Effector memory CD8-positive, alpha-beta T cell (primary cell): ENCODE results near the gene STRADA.
"Not testable (repeated sequence)": the region's sequence is repeated elsewhere in the genome, so short reads cannot be mapped to it uniquely, and the experiment has no call there.

Source experiments
- ATAC-seq: fragments of 150-1000 bp; cut with Tn5 transposase; replicated peaks from 2 replicates; pipeline ENCODE4 v1.10.0; 2021; ENCODE audit warnings: mild to moderate bottlenecking, moderate library complexity
- DNase-seq, 3 experiments: peaks; one replicate each; pipeline ENCODE4 v3.0.0; 2021
- H3K27ac Mint-ChIP-seq, 2 donors: one replicate each; pipeline ENCODE4 v1.8.0; 2022; ENCODE audit warnings: mild to moderate bottlenecking in 2 of 2, mixed read lengths in 2 of 2, moderate library complexity in 2 of 2
- H3K27me3 Mint-ChIP-seq, 2 donors: one replicate each; pipeline ENCODE4 v1.8.0; 2022; ENCODE audit warnings: mixed read lengths in 2 of 2
- H3K36me3 Mint-ChIP-seq: one replicate; pipeline ENCODE4 v1.8.0; 2022; ENCODE audit warnings: mild to moderate bottlenecking, moderate library complexity, mixed read lengths; ENCODE audit not compliant: insufficient read depth
- H3K4me1 Mint-ChIP-seq, 2 donors: one replicate each; pipeline ENCODE4 v1.8.0; 2022; ENCODE audit warnings: low read depth in 2 of 2, mixed read lengths in 2 of 2
- H3K4me3 Mint-ChIP-seq, 2 donors: one replicate each; pipeline ENCODE4 v1.8.0; 2022; ENCODE audit warnings: mild to moderate bottlenecking in 2 of 2, mixed read lengths in 2 of 2, moderate library complexity in 2 of 2
- H3K9me3 Mint-ChIP-seq, 2 donors: one replicate each; pipeline ENCODE4 v1.8.0; 2022; ENCODE audit warnings: mixed read lengths in 2 of 2

The STRADA gene

DNA sequence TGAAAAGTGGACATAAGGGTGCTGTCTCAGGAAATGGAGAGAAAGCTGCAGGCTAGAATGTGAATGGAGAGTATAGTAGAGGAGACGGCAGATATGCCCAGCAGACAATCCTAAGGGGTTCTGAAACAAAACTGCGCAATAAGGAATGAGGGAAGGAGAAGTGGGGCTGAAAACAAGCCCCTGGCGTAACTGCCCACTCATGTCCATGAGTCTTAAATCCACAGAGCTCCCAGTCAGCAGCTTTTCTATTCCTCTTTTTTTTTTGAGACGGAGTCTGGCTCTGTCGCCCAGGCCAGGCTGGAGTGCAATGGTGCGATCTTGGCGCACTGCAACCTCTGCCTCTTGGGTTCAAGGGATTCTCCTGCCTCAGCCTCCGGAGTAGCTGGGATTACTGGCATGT is 5.9 kb downstream of the STRADA start:
- peak overlapping the region; percentile 62 to 75 for H3K27ac Mint-ChIP-seq
- ATAC-seq (no peak), DNase-seq (no peak)
- H3K27me3 Mint-ChIP-seq: no peaks in the 10 kb centered on the region
- H3K36me3 Mint-ChIP-seq: peaks cover 4% of the 10 kb centered on the region
- peaks cover 5 to 11% of the 10 kb centered on the region in 2 donors for H3K4me1 Mint-ChIP-seq
- H3K9me3 Mint-ChIP-seq: no peaks in the 10 kb centered on the region
- no peak overlapping the region for H3K4me3 Mint-ChIP-seq

DNA sequence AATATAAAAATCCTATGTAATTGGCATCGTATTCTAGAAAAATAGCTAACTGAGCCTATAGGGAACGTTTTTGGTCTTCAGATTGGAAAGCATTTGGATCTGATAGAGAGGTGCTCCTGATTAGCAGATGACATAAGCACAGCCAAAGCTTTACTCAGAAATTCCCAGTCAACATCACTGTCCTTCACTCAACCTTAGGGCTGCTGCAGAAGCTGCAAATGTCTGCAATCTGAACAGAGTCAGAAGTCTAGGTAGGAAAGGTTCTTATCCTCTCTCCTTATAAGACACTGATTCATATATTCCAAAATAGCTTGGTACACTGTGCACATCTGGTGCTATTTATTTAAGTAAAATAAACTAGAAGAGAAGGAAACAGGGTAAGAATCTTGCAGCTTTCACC is 19.2 kb downstream of the STRADA start:
- H3K27ac Mint-ChIP-seq: no peak overlapping the region

DNA sequence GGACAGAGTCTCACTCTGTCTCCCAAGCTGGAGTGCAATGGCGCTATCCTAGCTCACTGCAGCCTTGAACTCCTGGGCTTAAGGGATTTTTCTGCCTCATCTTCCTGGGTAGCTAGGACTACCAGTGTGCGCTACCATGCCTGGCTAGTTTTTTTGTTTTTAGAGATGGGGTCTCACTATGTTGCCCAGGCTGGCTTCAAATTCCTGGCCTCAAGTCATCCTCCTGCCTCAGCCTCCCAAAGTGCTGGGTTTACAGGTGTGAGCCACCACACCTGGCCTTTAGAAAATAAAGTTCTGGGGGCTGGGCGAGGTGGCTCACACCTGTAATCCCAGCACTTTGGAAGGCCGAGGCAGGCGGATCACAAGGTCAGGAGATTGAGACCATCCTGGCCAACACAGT is 21.4 kb downstream of the STRADA start:
- not testable (repeated sequence) for DNase-seq

More for the DNA sequence above, 19.2 kb downstream of the STRADA start:
- DNase-seq: no peak
- H3K36me3 Mint-ChIP-seq: peaks cover 14% of the 10 kb centered on the region
- H3K9me3 Mint-ChIP-seq: no peaks in the 10 kb centered on the region
- H3K4me1 Mint-ChIP-seq: no peaks in the 10 kb centered on the region
- H3K27me3 Mint-ChIP-seq: no peaks in the 10 kb centered on the region
- no peak overlapping the region for H3K4me3 Mint-ChIP-seq
- no peak for ATAC-seq

DNA sequence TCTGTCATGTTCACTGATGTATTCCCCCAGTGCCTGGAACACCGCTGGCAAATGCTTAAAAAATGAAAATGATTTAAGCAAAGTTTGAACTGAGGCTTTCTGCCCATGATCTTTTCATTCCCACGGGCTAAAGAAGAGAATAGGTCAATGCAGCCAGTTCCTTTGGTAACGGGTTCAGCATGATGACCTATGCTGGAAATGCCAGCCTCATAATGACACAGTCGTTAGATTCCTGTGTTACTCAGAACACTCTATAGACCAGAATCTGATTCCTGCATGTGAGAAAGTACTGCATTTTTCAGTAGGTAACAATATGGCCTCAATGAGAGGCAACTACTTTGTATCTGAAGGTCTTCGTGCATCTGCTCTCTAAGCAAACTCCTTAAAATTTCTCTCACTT is 22.6 kb downstream of the STRADA start:
- Mint-ChIP-seq H3K27ac (peak overlapping the region in 1 of 2 donors; percentile 4), H3K4me3 (no peak overlapping the region), H3K27me3 (no peaks in the 10 kb centered on the region), H3K36me3 (peaks cover 7% of the 10 kb centered on the region), H3K9me3 (no peaks in the 10 kb centered on the region), H3K4me1 (peaks cover 0 to 4% of the 10 kb centered on the region in 2 donors)
- DNase-seq: no peak
- ATAC-seq: no peak

More for the DNA sequence above, 21.4 kb downstream of the STRADA start:
- H3K27ac Mint-ChIP-seq, H3K4me1 Mint-ChIP-seq, H3K4me3 Mint-ChIP-seq, H3K27me3 Mint-ChIP-seq, H3K36me3 Mint-ChIP-seq, ATAC-seq, H3K9me3 Mint-ChIP-seq: not testable (repeated sequence)

DNA sequence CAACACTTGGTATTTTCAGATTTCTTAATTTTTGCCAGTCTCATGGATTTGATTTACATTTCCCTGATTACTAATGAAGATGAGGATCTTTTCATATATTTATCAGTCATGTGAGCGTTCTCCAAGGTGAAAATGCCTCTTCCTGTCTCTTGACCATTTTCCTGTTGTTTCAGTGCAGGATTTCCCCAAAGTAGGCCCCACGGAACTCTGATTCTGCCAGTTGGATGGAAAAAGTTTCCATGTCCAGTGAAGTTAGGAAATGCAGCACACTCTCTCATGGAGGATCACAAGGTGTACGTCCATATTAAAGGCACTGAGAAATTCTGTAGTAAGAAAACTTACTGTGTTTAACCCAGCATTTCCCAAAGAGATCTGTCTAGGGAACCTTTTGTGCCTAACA is 25.2 kb downstream of the STRADA start:
- Mint-ChIP-seq H3K36me3 (peaks cover 10% of the 10 kb centered on the region), H3K27ac (peak overlapping the region in 1 of 2 donors; percentile 59), H3K4me3 (no peak overlapping the region), H3K4me1 (peaks cover 0 to 4% of the 10 kb centered on the region in 2 donors), H3K27me3 (no peaks in the 10 kb centered on the region), H3K9me3 (no peaks in the 10 kb centered on the region)
- ATAC-seq (no peak), DNase-seq (no peak)

DNA sequence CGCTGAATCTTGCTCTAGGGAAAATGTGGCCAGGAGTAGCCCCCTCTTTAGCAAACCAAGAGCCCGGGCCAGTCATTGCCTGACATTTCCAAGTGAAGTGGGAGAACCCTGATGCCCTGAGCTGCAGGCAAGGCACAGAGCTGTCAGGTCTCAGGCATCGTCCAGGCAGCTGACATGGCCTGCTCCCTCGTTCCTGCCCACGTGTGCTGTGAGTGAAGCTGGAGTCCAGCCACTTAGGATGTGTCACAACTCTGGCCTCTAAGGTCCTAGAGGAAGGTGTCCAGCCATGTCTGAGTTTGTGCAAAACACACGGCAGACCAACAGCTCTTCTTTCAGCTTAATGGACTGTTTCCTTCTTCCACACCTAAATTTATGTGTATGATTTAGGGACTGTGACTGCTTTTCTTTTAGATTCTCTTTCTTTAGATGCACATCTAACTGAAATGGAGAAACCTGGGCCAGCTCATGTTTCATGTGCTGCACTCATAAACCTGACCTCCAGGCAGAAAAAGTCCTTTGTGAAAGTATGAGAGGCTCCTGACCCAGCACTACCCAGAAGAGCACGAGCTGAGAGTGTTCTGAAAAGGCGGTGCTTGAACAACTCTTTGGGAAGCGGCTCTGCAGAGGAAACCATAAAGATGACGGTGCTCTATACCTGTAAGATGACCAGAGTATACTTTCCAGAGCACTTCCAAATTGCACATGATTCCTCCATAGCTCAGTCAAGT is 26.9 kb downstream of the STRADA start:
- Mint-ChIP-seq H3K27ac (no peak overlapping the region), H3K4me3 (no peak overlapping the region), H3K9me3 (no peaks in the 10 kb centered on the region), H3K36me3 (peaks cover 7% of the 10 kb centered on the region), H3K27me3 (no peaks in the 10 kb centered on the region), H3K4me1 (peaks cover 7 to 13% of the 10 kb centered on the region in 2 donors)
- DNase-seq: no peak
- ATAC-seq: no peak

DNA sequence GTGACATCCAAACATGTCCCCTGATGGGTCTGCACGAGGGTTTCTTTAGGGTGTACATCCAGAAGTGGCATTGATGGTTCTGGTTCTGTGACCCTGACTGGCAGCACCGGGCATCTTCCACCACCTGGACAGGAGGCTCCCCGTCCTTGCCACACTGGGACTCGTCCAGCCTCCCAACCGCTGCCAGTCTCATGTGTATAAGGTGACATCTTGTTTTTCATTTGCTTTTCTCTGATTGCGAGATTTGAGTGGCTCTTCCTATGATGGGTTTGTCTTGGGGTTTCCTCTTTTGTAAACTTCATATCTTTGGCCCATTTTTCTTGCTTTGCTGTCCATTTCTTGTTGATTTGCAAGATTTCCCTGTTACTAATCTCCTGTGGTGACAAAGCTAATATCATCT is 32.5 kb downstream of the STRADA start:
- H3K4me3 Mint-ChIP-seq: peak overlapping the region; percentile 64 to 76
- H3K27ac Mint-ChIP-seq: peak overlapping the region; percentile 87 to 90
- H3K4me1 Mint-ChIP-seq: peaks cover 44 to 45% of the 10 kb centered on the region in 2 donors
- H3K9me3 Mint-ChIP-seq: no peaks in the 10 kb centered on the region
- H3K36me3 Mint-ChIP-seq: peaks cover 28% of the 10 kb centered on the region
- DNase-seq: no peak
- H3K27me3 Mint-ChIP-seq: no peaks in the 10 kb centered on the region
- no peak for ATAC-seq

DNA sequence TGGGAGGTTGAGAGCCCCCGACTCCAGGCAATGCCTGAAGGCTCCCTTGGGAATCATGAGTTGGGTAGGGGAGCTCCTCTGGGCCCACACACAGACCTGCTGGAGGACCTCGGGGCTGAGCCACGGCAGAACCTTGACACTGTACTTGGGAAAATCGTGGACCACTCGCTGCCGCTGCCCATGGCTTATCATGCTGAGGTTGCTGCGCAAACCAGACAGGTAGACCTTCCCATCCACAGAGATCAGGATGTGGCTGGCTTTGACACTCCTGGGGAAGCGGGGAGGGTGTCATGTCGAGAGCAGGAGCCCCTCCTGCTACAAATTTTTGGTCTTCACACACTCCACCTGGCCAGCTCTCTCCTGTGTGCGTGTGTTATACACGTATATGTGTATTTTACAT is 34.4 kb downstream of the STRADA start:
- Mint-ChIP-seq H3K27me3 (no peaks in the 10 kb centered on the region), H3K36me3 (peaks cover 35% of the 10 kb centered on the region), H3K27ac (peak overlapping the region; percentile 87 to 90), H3K9me3 (no peaks in the 10 kb centered on the region), H3K4me1 (peaks cover 64% of the 10 kb centered on the region in 2 donors), H3K4me3 (peak overlapping the region; percentile 70 to 76)
- ATAC-seq (peak; percentile 71), DNase-seq (peak in 2 of 3 experiments; percentile 30 to 45)

DNA sequence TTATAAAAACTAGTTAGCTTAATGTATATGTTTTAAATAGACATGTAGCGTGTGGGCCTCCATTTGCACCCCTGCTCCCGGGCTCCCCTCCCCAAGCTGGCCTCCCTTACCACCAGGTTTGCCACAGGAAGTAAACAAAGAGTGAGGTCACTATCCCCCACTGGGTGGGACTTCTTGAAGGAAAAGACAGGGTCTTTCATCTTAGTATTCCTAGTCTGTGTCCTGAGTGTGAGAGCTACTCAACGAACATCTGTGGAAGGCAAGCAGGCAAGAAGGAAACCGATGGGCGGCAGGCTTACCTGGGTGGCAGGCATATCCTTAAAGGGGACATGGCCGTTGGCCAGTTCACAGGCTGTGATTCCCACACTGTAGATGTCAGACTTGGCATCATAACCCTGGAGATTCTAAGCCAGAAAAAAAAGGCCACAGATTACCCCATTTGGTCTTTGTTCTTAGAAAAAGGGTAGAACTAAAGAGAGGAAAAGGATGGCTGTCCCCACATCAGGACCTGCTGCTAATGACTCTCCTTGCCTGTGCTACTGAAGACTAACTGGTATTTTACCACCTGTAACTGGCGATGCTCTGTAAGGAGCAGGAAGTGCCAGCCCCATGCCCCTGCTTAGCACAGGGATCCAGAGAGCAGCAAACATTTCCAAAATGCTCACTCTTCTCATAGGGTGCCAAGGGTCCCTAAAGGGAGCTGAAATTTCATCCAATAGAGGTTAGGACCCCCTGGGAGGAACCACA is 35.1 kb downstream of the STRADA start:
- peak; percentile 17 for ATAC-seq
- Mint-ChIP-seq H3K4me3 (peak overlapping the region; percentile 70 to 76), H3K36me3 (peaks cover 41% of the 10 kb centered on the region)

DNA sequence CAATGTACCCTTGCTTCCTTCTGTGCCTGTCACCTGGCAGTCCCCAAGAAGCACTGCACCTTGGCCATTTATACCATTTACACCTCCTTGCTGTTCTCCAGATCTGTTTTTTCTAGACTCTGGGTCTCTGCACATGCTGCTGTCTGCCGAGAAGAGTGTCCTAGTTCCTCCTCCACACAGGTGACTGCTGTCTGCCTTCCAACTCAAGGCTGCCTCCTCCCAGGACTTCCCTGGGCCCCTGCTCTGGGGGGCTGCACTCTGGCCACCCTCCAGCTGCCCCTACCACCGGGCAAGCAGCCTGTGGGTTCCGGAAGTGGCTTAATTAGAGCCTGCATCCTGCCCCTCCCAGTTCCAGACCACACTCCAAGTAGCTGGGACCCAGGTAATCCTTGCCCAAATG is 35.9 kb downstream of the STRADA start:
- DNase-seq (no peak), ATAC-seq (no peak)
- Mint-ChIP-seq H3K4me1 (peaks cover 76 to 77% of the 10 kb centered on the region in 2 donors), H3K4me3 (peak overlapping the region; percentile 70 to 76), H3K9me3 (no peaks in the 10 kb centered on the region), H3K27me3 (no peaks in the 10 kb centered on the region), H3K27ac (peak overlapping the region; percentile 87 to 90), H3K36me3 (peaks cover 50% of the 10 kb centered on the region)

More for the DNA sequence above, 35.1 kb downstream of the STRADA start:
- no peaks in the 10 kb centered on the region for H3K9me3 Mint-ChIP-seq
- H3K27me3 Mint-ChIP-seq: no peaks in the 10 kb centered on the region
- peaks cover 69 to 71% of the 10 kb centered on the region in 2 donors for H3K4me1 Mint-ChIP-seq
- H3K27ac Mint-ChIP-seq: peak overlapping the region; percentile 87 to 90
- DNase-seq: no peak

DNA sequence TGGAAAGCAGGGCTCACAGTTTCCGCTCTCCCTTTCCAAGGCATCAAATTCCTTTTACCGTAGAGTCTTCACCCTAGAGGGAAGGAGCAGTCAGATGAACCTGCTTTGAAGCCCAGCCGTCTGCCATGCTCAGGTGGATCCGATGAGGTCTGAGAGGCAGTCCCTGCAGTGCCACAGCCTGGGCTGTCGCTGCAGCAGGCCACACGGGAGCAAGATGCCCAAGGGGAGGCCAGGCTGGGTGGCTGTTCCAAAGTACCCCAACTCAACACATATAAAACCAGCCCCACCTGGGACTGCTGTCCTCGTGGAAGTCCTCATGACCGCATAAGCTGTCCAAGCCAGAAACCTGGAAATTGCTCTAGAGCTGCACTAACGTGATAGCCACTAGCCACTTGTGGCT is 36.8 kb downstream of the STRADA start:
- peak overlapping the region; percentile 87 to 90 for H3K27ac Mint-ChIP-seq
- H3K36me3 Mint-ChIP-seq: peaks cover 51% of the 10 kb centered on the region
- H3K27me3 Mint-ChIP-seq: no peaks in the 10 kb centered on the region
- no peak for ATAC-seq
- DNase-seq: no peak
- H3K4me3 Mint-ChIP-seq: peak overlapping the region in 1 of 2 donors; percentile 76
- H3K4me1 Mint-ChIP-seq: peaks cover 70% of the 10 kb centered on the region in 2 donors
- no peaks in the 10 kb centered on the region for H3K9me3 Mint-ChIP-seq

DNA sequence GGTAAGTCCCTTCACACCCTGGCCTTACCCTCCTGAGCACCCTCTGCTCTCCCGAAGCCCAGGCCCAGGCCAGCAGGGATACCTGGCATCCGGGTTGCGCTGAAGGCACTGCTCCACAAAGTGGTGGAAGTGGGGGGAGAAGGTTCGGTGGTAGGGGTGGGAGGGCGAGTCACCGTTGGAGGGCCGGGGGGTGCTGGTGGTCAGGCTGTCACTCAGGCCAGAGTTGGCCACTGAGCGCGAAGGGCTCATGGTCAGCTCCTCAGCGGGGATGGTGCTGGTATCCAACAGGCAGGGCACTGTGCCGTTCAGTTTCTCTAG is 37.4 kb downstream of the STRADA start:
- no peaks in the 10 kb centered on the region for H3K27me3 Mint-ChIP-seq
- ATAC-seq (no peak), DNase-seq (no peak)
- H3K4me3 Mint-ChIP-seq: peak overlapping the region; percentile 89 to 94
- peaks cover 64 to 65% of the 10 kb centered on the region in 2 donors for H3K4me1 Mint-ChIP-seq
- H3K27ac Mint-ChIP-seq: peak overlapping the region in 1 of 2 donors; percentile 96
- no peaks in the 10 kb centered on the region for H3K9me3 Mint-ChIP-seq
- peaks cover 54% of the 10 kb centered on the region for H3K36me3 Mint-ChIP-seq

DNA sequence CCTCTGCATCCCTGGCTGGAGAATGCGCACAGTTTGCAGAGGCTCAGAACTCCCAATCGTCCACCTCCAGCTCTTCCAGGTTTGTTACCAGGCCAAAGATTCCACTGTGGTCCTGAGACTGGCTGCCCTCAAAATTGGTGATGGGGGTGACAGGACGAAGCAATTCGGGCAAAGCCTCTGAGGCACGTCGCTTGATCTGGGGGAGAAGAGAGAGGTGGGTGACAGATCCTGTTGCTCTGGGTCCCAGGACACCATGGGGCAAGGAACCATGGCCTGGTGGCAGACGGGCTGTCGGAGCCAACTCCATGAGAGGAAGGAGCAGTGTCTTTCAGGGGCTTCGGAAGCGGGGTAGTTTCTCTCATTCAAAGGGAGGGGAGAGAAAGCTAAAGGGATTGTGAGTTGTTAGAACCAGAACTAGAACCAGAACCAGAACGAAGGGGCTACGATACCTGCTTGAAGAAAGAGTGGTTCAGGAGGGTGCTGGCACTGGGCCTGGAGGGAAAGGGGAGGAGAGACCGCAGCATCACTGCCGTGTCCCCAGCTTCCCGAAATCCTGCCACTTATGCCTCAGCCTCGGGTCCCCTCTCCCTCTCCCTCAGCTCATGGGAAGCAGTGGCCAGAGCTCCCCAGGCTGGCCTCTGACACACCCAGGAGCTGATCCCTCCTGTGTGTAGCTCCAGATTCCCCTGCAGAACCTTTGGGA is 37.9 kb downstream of the STRADA start:
- peaks cover 59 to 60% of the 10 kb centered on the region in 2 donors for H3K4me1 Mint-ChIP-seq
- peak overlapping the region; percentile 89 to 94 for H3K4me3 Mint-ChIP-seq
- DNase-seq (no peak), ATAC-seq (no peak)
- peaks cover 59% of the 10 kb centered on the region for H3K36me3 Mint-ChIP-seq
- no peaks in the 10 kb centered on the region for H3K9me3 Mint-ChIP-seq
- H3K27ac Mint-ChIP-seq: peak overlapping the region in 1 of 2 donors; percentile 96
- H3K27me3 Mint-ChIP-seq: no peaks in the 10 kb centered on the region
